ENCODE measurements around the gene RBM44. TPM values are rescaled to one million over a fixed set of nuclear protein-coding genes. Genes with fewer than 3 reads are reported as not detected.

Gene RBM44
- total and polyA plus RNA-seq, 2 experiments from 2014 or later: 0.53 to 0.76 TPM

DNA sequence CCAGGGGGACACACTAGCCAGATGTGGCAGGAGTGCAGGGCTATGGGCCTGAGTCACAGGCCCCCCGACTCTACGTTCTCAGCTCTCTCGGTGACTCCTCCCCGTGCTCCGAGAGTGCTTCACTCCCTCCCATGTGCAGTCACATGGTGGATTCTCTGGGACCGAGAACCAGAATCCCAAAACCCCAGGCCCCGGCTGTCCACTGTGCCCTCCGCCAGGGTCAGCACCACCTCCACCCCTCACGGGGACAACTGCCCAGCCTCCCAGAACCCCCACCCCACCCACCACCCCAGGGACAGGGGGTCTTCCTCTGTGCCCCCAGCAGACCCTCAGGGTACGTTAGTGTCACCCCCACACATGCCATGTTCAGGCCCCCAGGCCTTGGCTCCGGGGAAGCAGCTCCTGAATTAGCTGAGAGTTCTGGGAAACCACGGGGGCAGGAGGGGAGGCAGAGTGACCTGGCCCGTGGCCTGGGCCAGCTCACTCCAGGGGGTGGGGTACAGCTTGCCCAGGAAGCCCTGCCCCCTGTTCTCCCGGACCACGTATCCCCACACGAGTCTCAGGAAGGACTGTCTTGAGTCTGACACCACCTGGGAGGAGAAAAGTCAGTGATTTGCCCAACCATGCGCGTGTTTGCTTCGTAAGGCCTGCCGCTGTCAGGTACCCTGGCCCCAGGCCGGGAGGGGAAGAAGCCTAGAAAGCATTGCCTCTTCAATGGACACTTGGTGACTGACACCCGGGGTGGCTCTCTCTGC lies 65.3 kb downstream of the RBM44 start:
- H3K36me3 ChIP-seq (replicated peaks; ENCODE audit: insufficient read depth, low read depth): no peaks in the 10 kb centered on the region
- peaks cover 54% of the 10 kb centered on the region for H3K79me2 ChIP-seq
- H4K20me1 ChIP-seq (ENCODE audit: insufficient read depth, poor library complexity, severe bottlenecking): no peaks in the 10 kb centered on the region
- peaks cover 45% of the 10 kb centered on the region for H3K4me1 ChIP-seq (ENCODE audit: insufficient read depth)
- H2AFZ ChIP-seq: no peak overlapping the region
- no peak overlapping the region for H3K4me2 ChIP-seq
- peak overlapping the region; percentile 84 for H3K27ac ChIP-seq
- WGBS (ENCODE audit: low lambda C conversion rate, missing lambda C conversion rate): 73% methylated on average over 17 of the region's 22 CpGs
- no peaks in the 10 kb centered on the region for H3K9me3 ChIP-seq (ENCODE audit: low read depth)
- TF ChIP-seq, protein P1, sequence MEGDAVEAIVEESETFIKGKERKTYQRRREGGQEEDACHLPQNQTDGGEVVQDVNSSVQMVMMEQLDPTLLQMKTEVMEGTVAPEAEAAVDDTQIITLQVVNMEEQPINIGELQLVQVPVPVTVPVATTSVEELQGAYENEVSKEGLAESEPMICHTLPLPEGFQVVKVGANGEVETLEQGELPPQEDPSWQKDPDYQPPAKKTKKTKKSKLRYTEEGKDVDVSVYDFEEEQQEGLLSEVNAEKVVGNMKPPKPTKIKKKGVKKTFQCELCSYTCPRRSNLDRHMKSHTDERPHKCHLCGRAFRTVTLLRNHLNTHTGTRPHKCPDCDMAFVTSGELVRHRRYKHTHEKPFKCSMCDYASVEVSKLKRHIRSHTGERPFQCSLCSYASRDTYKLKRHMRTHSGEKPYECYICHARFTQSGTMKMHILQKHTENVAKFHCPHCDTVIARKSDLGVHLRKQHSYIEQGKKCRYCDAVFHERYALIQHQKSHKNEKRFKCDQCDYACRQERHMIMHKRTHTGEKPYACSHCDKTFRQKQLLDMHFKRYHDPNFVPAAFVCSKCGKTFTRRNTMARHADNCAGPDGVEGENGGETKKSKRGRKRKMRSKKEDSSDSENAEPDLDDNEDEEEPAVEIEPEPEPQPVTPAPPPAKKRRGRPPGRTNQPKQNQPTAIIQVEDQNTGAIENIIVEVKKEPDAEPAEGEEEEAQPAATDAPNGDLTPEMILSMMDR (IDR thresholded peaks at IDR 0.05; ENCODE audit: poor library complexity): no peak
- TF ChIP-seq EZH2 (IDR thresholded peaks at IDR 0.05; ENCODE audit: borderline replicate concordance): no peak
- TF ChIP-seq EZH2phosphoT487 (IDR thresholded peaks at IDR 0.05; ENCODE audit: low read depth, severe bottlenecking, unreplicated experiment): no peak
- DNase-seq (ENCODE audit: low spot score): no peak
- H3K4me3 ChIP-seq: no peak overlapping the region
- H3K27me3 ChIP-seq: no peaks in the 10 kb centered on the region
- no peaks in the 10 kb centered on the region for H3K9me2 ChIP-seq (replicated peaks; ENCODE audit: insufficient read depth)

DNA sequence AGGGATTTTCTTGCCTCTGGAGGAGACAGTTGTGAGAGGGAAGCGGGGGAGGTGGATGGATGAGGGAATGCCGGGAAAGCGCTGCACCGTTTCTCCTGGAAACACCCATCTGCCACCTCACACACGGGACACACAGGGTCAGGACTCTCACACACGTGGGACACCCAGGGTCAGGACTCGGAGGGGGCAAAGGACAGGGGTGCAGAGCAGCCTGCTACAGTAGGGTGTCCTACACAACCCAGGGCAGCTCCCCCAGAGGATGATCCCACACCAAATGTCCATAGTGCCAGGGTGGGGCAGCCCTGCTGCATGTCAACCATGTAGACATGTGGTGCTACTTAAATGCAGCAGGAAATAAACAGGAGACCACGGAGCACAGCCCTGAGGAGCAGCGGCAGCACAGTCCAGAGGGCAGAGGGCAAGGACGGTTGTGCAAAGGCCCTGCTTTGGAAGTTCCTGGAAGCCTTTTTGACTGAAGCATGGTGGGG lies 65.9 kb downstream of the RBM44 start:
- TF ChIP-seq EZH2phosphoT487 (IDR thresholded peaks at IDR 0.05; ENCODE audit: low read depth, severe bottlenecking, unreplicated experiment) (no peak), EZH2 (IDR thresholded peaks at IDR 0.05; ENCODE audit: borderline replicate concordance) (no peak)
- TF ChIP-seq, protein P1 (IDR thresholded peaks at IDR 0.05; ENCODE audit: poor library complexity): no peak
- Histone ChIP-seq H3K4me1 (ENCODE audit: insufficient read depth) (peaks cover 42% of the 10 kb centered on the region), H4K20me1 (ENCODE audit: insufficient read depth, poor library complexity, severe bottlenecking) (no peaks in the 10 kb centered on the region), H3K27me3 (no peaks in the 10 kb centered on the region), H3K4me3 (no peak overlapping the region), H2AFZ (no peak overlapping the region), H3K36me3 (replicated peaks; ENCODE audit: insufficient read depth, low read depth) (no peaks in the 10 kb centered on the region), H3K79me2 (peaks cover 60% of the 10 kb centered on the region), H3K4me2 (peak overlapping the region; percentile 35), H3K9me2 (replicated peaks; ENCODE audit: insufficient read depth) (no peaks in the 10 kb centered on the region), H3K9me3 (ENCODE audit: low read depth) (no peaks in the 10 kb centered on the region), H3K27ac (peak overlapping the region; percentile 84)
- DNase-seq (ENCODE audit: low spot score): no peak
- 79% methylated on average over 10 of the region's 10 CpGs for WGBS (ENCODE audit: low lambda C conversion rate, missing lambda C conversion rate)

DNA sequence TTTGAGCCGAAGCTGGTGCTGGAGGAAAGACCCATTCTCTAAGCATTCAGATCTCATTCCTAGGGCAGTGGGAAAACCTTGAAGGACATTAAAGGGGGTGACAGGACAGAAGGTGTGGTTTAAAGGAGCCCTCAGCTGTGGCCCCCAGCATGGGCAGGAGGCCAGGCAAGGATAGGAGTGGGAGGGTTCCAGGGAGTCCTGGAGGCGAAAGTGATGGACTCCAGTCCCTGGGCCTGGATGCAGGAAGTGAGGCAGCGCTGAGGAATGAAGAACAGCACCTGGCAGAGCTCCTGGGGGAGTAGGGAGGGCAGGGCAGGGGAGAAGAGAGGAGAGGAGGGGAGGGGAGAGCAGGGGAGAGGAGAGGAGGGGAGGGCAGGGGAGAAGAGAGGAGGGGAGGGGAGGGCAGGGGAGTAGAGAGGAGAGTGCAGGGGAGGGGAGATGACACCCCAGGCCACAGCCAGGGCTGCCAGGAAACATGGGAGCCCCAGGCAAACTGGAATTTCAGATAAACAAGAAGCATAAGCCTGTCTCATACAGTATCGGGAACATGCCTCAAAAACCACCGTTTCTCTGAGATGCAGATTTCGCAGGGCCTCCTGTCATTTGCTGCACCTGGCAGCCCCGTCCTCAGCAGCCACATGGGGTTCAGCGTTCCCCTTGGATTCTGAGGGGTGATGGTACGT lies 66.5 kb downstream of the RBM44 start:
- no peak for TF ChIP-seq EZH2 (IDR thresholded peaks at IDR 0.05; ENCODE audit: borderline replicate concordance)
- TF ChIP-seq EZH2phosphoT487 (IDR thresholded peaks at IDR 0.05; ENCODE audit: low read depth, severe bottlenecking, unreplicated experiment): no peak
- TF ChIP-seq, protein P1 (IDR thresholded peaks at IDR 0.05; ENCODE audit: poor library complexity): no peak
- Histone ChIP-seq H3K4me2 (peak overlapping the region; percentile 45), H3K27ac (peak overlapping the region; percentile 84), H3K4me1 (ENCODE audit: insufficient read depth) (peaks cover 42% of the 10 kb centered on the region), H3K9me2 (replicated peaks; ENCODE audit: insufficient read depth) (no peaks in the 10 kb centered on the region), H3K4me3 (no peak overlapping the region), H2AFZ (no peak overlapping the region), H4K20me1 (ENCODE audit: insufficient read depth, poor library complexity, severe bottlenecking) (no peaks in the 10 kb centered on the region), H3K9me3 (ENCODE audit: low read depth) (no peaks in the 10 kb centered on the region), H3K27me3 (no peaks in the 10 kb centered on the region), H3K36me3 (replicated peaks; ENCODE audit: insufficient read depth, low read depth) (no peaks in the 10 kb centered on the region), H3K79me2 (peaks cover 66% of the 10 kb centered on the region)
- WGBS (ENCODE audit: low lambda C conversion rate, missing lambda C conversion rate): 57% methylated on average over 9 of the region's 9 CpGs
- peak; percentile 64 for DNase-seq (ENCODE audit: low spot score)
